NCI-H82 treated with DMSO at 0.1 percent for 48 hours (cell line): ENCODE measurements around the gene SCN8A.
"Not testable (repeated sequence)": the region's sequence is repeated elsewhere in the genome, so short reads cannot be mapped to it uniquely, and the experiment has no call there.

Experiments
- DNase-seq: peaks from one replicate; lab custom pipeline; 2025; ENCODE audit not compliant: unreplicated experiment; lab: John Stamatoyannopoulos, UW

Gene SCN8A

GRCh38 chr12:51622564-51622963 is 31.5 kb downstream of the SCN8A start:
- DNase-seq = no peak

- no peak for DNase-seq
These were observed 34.3 kb downstream of the SCN8A start for GRCh38 chr12:51625370-51625769.

GRCh38 chr12:51626115-51626514 is 35.1 kb downstream of the SCN8A start:
- DNase-seq = no peak

- no peak for DNase-seq
These were observed 35.6 kb downstream of the SCN8A start for GRCh38 chr12:51626629-51627028.

GRCh38 chr12:51630256-51630880 is 39.3 kb downstream of the SCN8A start:
- no peak for DNase-seq

- DNase-seq = no peak
These were observed 40.0 kb downstream of the SCN8A start for GRCh38 chr12:51630986-51631385.

GRCh38 chr12:51631591-51631990 is 40.6 kb downstream of the SCN8A start:
- DNase-seq = no peak

- no peak for DNase-seq
These were observed 41.6 kb downstream of the SCN8A start for GRCh38 chr12:51632623-51633022.

GRCh38 chr12:51635346-51635745 is 44.3 kb downstream of the SCN8A start:
- peak; percentile 27 for DNase-seq

GRCh38 chr12:51636581-51636980 is 45.5 kb downstream of the SCN8A start:
- no peak for DNase-seq

GRCh38 chr12:51636986-51637385 is 46.0 kb downstream of the SCN8A start:
- DNase-seq = peak; percentile 31

GRCh38 chr12:51639361-51639760 is 48.3 kb downstream of the SCN8A start:
- DNase-seq = no peak

- DNase-seq = no peak
These were observed 51.3 kb downstream of the SCN8A start for GRCh38 chr12:51642286-51642685.

- no peak for DNase-seq
These were observed 52.9 kb downstream of the SCN8A start for GRCh38 chr12:51643951-51644350.

GRCh38 chr12:51644691-51645090 is 53.7 kb downstream of the SCN8A start:
- DNase-seq = not testable (repeated sequence)

- no peak for DNase-seq
These were observed 54.9 kb downstream of the SCN8A start for GRCh38 chr12:51645961-51646360.

- DNase-seq = no peak
These were observed 56.6 kb downstream of the SCN8A start for GRCh38 chr12:51647647-51648046.

- DNase-seq = no peak
These were observed 62.4 kb downstream of the SCN8A start for GRCh38 chr12:51653431-51653830.

GRCh38 chr12:51661199-51661598 is 70.2 kb downstream of the SCN8A start:
- DNase-seq = no peak

GRCh38 chr12:51661836-51662235 is 70.8 kb downstream of the SCN8A start:
- no peak for DNase-seq

- DNase-seq = no peak
These were observed 71.7 kb downstream of the SCN8A start for GRCh38 chr12:51662728-51663154.

- DNase-seq = no peak
These were observed 72.4 kb downstream of the SCN8A start for GRCh38 chr12:51663390-51663789.

- no peak for DNase-seq
These were observed 75.7 kb downstream of the SCN8A start for GRCh38 chr12:51666696-51667095.
